Lower lobe of right lung (tissue), 2 donors: Measurements from ENCODE around the gene MCOLN3. TPM values are rescaled to one million over a fixed set of nuclear protein-coding genes. Genes with fewer than 3 reads are reported as not detected.

Source experiments
- ATAC-seq, 2 donors: fragments of 200-7000 bp; cut with Tn5 transposase; one replicate each; pipeline ENCODE4 v1.9.1; 2020 to 2022; ENCODE audit warnings: mild to moderate bottlenecking in 2 of 2, moderate library complexity in 2 of 2
- DNase-seq: peaks from one replicate; pipeline ENCODE4 v3.0.0-alpha.2; 2020
- H3K27ac ChIP-seq: fragments of 200-600 bp; one replicate; pipeline ENCODE4 v1.8.0; 2022
- H3K27me3 ChIP-seq: fragments of 200-600 bp; one replicate; pipeline ENCODE4 v1.8.0; 2022; ENCODE audit warnings: low read depth
- H3K36me3 ChIP-seq: fragments of 200-600 bp; one replicate; pipeline ENCODE4 v1.8.0; 2022; ENCODE audit warnings: mild to moderate bottlenecking
- H3K4me1 ChIP-seq: fragments of 200-600 bp; one replicate; pipeline ENCODE4 v1.8.0; 2022
- H3K4me3 ChIP-seq: fragments of 200-600 bp; one replicate; pipeline ENCODE4 v1.8.0; 2022; ENCODE audit warnings: mild to moderate bottlenecking
- H3K9me3 ChIP-seq: fragments of 200-600 bp; one replicate; pipeline ENCODE4 v1.8.0; 2022
- intact Hi-C: fragments of 100-400 bp; cut with DNase I; formaldehyde crosslinking; loops from one replicate; pipeline ENCODE4 v1.11.0; 2022
- total RNA-seq: library from RNA; stranded (reverse); fragmentation: NEBNext Ultra II Directional; extraction: Animal tissue kit (Norgen Biotek cat#: 25700); gene quantifications from one replicate; pipeline ENCODE4 v1.2.1, GENCODE V29; 2021
- TF ChIP-seq, protein P1 (sequence below): fragments of 200-600 bp; IDR thresholded peaks from one replicate; pipeline ENCODE4 v1.8.0; 2022; ENCODE audit warnings: antibody characterized with exemption, mild to moderate bottlenecking
- donor health status: DM: no; HTN: yes; CAD: no; lungs with severe emphysema.

MCOLN3 gene
- total RNA-seq, 1 donor from 2014 or later, result 7.6 TPM

DNA sequence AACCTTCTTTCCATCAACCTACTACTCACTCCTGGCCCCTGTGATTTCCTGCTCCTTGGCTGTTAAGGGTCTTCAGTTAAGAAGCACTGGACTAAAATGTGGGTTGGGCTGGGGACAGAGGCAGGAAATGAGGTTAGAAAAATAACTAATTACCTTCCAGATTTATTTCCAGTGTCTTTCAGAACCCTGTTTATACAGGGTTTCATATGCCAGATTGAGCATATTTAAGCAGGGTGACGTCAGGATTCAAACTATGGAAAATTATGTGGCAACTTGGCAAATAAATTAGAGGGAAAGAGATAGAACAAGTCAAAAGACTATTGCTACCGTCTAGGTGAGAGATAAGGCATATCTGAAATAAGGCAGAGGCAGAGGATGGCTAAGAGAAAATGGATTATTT, 11.7 kb upstream of the MCOLN3 start:
- no peaks in the 10 kb centered on the region for H3K36me3 ChIP-seq
- no peaks in the 10 kb centered on the region for H3K27me3 ChIP-seq
- TF ChIP-seq, protein P1, sequence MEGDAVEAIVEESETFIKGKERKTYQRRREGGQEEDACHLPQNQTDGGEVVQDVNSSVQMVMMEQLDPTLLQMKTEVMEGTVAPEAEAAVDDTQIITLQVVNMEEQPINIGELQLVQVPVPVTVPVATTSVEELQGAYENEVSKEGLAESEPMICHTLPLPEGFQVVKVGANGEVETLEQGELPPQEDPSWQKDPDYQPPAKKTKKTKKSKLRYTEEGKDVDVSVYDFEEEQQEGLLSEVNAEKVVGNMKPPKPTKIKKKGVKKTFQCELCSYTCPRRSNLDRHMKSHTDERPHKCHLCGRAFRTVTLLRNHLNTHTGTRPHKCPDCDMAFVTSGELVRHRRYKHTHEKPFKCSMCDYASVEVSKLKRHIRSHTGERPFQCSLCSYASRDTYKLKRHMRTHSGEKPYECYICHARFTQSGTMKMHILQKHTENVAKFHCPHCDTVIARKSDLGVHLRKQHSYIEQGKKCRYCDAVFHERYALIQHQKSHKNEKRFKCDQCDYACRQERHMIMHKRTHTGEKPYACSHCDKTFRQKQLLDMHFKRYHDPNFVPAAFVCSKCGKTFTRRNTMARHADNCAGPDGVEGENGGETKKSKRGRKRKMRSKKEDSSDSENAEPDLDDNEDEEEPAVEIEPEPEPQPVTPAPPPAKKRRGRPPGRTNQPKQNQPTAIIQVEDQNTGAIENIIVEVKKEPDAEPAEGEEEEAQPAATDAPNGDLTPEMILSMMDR, result no peak
- ATAC-seq (no peak), DNase-seq (no peak)
- intact Hi-C loops, result no loop called here
- H3K9me3 ChIP-seq, result no peaks in the 10 kb centered on the region
- no peaks in the 10 kb centered on the region for H3K4me1 ChIP-seq
- no peak overlapping the region for H3K4me3 ChIP-seq
- H3K27ac ChIP-seq, result no peak overlapping the region

DNA sequence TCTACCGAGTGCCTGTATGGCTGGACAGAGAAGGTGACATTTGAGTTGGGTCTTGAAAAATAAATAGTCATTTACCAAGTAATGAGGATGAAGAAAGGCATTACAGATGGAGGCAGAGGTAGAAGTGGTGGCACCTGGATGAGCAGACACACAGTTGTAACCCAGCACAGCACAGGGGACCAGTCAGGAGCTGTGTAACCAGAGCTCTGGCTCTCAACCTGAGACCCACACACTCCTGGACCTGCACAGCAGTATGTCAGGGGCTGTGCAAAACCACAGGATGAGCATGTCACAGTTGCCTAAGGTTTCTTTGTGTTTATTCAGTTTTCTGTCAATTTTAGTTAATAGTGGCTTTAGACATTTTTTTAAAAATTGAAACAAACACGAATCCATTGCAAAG, 11.3 kb upstream of the MCOLN3 start:
- ATAC-seq (no peak), DNase-seq (no peak)
- Histone ChIP-seq H3K27ac (no peak overlapping the region), H3K9me3 (no peaks in the 10 kb centered on the region), H3K36me3 (no peaks in the 10 kb centered on the region), H3K27me3 (no peaks in the 10 kb centered on the region), H3K4me3 (no peak overlapping the region), H3K4me1 (no peaks in the 10 kb centered on the region)
- TF ChIP-seq, protein P1, result no peak
- intact Hi-C loops, result no loop called here

DNA sequence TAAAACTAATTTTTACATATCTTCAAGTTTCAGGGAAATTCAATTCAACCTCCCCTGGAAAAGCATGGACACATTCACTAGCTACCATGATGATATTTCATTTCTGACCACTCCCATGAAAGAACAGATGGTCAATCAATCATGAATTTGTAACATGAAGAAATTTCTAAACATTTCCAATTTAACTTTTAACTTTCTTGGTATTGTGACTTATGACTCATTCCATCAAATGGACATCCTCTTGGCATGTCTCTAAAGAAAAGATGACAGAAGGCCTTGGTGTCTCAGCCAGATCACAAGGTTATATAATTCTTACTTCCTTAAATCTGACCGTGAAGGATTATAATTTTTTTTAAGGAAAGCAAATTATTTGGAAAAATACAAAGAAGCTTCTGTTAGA, 10.5 kb upstream of the MCOLN3 start:
- no peaks in the 10 kb centered on the region for H3K9me3 ChIP-seq
- TF ChIP-seq, protein P1, result no peak
- no peak overlapping the region for H3K27ac ChIP-seq
- no peaks in the 10 kb centered on the region for H3K27me3 ChIP-seq
- no peak overlapping the region for H3K4me3 ChIP-seq
- H3K36me3 ChIP-seq, result no peaks in the 10 kb centered on the region
- no peak for ATAC-seq
- no peak for DNase-seq
- H3K4me1 ChIP-seq, result no peaks in the 10 kb centered on the region
- intact Hi-C loops, result no loop called here

DNA sequence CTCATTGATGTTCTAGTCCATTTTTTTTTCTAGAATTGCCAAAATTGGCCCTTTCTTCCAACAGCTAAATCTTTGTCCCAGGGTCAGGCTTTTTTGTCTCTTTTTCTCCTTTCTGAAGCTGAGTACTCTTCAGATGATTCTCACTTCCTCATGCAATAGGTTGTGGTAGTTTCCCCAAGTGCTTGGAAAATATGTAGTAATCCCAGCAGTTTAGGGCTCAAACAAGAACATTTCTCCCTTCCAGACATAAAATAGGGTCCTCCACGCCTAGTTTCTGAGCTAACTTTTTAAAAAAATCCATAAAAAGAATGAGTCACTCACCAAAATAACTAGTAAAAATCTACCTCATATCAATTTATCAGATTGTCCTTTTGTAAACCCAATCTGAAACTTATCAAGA, 10.0 kb upstream of the MCOLN3 start:
- Histone ChIP-seq H3K27ac (no peak overlapping the region), H3K9me3 (no peaks in the 10 kb centered on the region), H3K36me3 (no peaks in the 10 kb centered on the region), H3K27me3 (no peaks in the 10 kb centered on the region), H3K4me3 (no peak overlapping the region), H3K4me1 (no peaks in the 10 kb centered on the region)
- ATAC-seq (no peak), DNase-seq (no peak)
- TF ChIP-seq, protein P1, result no peak
- intact Hi-C loops, result no loop called here

DNA sequence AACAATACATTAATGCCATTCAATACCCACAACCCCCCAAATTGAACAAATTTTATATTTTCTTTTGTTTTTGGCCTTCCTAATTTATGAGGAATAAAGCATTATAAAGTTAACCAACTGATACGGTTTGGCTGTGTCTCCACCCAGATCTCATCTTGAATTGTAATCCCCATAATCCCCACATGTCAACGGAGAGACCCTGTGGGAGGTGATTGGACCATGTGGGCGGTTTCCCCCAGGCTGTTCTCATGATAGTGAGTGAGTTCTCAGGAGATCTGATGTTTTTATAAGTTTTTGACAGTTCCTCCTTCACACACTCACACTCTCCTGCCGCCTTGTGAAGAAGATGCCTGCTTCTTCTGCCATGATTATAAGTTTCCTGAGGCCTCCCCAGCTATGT, 6.4 kb upstream of the MCOLN3 start:
- intact Hi-C loops, result no loop called here
- no peak for ATAC-seq

More for the DNA sequence above, 6.4 kb upstream of the MCOLN3 start:
- H3K9me3 ChIP-seq, result no peaks in the 10 kb centered on the region
- no peak overlapping the region for H3K4me3 ChIP-seq
- no peak for DNase-seq
- no peaks in the 10 kb centered on the region for H3K4me1 ChIP-seq
- no peaks in the 10 kb centered on the region for H3K36me3 ChIP-seq
- TF ChIP-seq, protein P1, result no peak
- H3K27me3 ChIP-seq, result no peaks in the 10 kb centered on the region
- no peak overlapping the region for H3K27ac ChIP-seq
